ENCODE results near the gene RASGEF1C.

Gene RASGEF1C

GRCh38 chr5:180173875-180174586, 35.0 kb downstream of the RASGEF1C start:
- TF ChIP-seq TAF1 (IDR thresholded peaks at IDR 0.05; ENCODE audit: borderline replicate concordance, insufficient read depth, low read length), result no peak
- TF ChIP-seq REST (IDR thresholded peaks at IDR 0.05; ENCODE audit: insufficient read depth in 1 of 2, low read depth in 2 of 2, low read length in 2 of 2), result no peak
- TF ChIP-seq FOXP2 (optimal IDR thresholded peaks at IDR 0.05; ENCODE audit: borderline replicate concordance, extremely low read depth, extremely low read length, insufficient read depth), result no peak
- no peak for TF ChIP-seq POLR2AphosphoS5 (IDR thresholded peaks at IDR 0.05; ENCODE audit: low read depth, low read length)
- TF ChIP-seq SIN3A (IDR thresholded peaks at IDR 0.05; ENCODE audit: borderline replicate concordance, insufficient read depth, low read length), result no peak

- TF ChIP-seq FOXP2 (optimal IDR thresholded peaks at IDR 0.05; ENCODE audit: borderline replicate concordance, extremely low read depth, extremely low read length, insufficient read depth) (no peak), REST (IDR thresholded peaks at IDR 0.05; ENCODE audit: insufficient read depth in 1 of 2, low read depth in 2 of 2, low read length in 2 of 2) (no peak), SIN3A (IDR thresholded peaks at IDR 0.05; ENCODE audit: borderline replicate concordance, insufficient read depth, low read length) (no peak), POLR2AphosphoS5 (IDR thresholded peaks at IDR 0.05; ENCODE audit: low read depth, low read length) (no peak), TAF1 (IDR thresholded peaks at IDR 0.05; ENCODE audit: borderline replicate concordance, insufficient read depth, low read length) (no peak)
These were observed 35.8 kb downstream of the RASGEF1C start for GRCh38 chr5:180173198-180173544.

- TF ChIP-seq FOXP2 (optimal IDR thresholded peaks at IDR 0.05; ENCODE audit: borderline replicate concordance, extremely low read depth, extremely low read length, insufficient read depth) (no peak), REST (IDR thresholded peaks at IDR 0.05; ENCODE audit: insufficient read depth in 1 of 2, low read depth in 2 of 2, low read length in 2 of 2) (no peak)
These were observed 36.4 kb downstream of the RASGEF1C start for GRCh38 chr5:180172447-180173197.

DNA sequence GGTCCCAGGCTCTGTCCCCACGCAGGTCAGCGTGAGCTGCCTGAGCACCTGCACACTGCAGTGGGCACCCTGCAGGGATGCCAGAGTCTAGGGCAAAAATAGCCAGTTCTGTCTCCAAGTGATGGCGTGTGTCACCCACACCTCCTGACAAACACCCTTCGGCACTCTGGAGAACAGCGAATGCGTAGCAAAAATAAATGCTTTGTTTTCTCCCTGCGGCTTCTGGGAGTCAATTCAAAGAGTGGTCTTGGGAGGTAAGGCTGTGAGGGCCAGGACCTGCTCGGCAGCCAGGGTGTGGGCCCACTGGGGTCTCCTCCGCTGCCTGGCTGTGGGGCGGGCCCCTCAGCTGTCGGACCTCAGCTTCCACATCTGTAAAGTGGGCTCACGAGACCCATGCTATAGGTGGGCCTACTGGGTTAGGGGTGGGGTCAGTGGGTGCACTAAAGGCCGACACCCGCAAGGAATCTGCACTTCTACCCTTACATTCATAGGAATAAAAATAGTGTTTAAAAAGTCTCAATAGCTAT, 37.4 kb downstream of the RASGEF1C start:
- TF ChIP-seq SIN3A (IDR thresholded peaks at IDR 0.05; ENCODE audit: borderline replicate concordance, insufficient read depth, low read length), result no peak
- no peak for TF ChIP-seq REST (IDR thresholded peaks at IDR 0.05; ENCODE audit: insufficient read depth in 1 of 2, low read depth in 2 of 2, low read length in 2 of 2)
- TF ChIP-seq FOXP2 (optimal IDR thresholded peaks at IDR 0.05; ENCODE audit: borderline replicate concordance, extremely low read depth, extremely low read length, insufficient read depth), result no peak
- no peak for TF ChIP-seq TAF1 (IDR thresholded peaks at IDR 0.05; ENCODE audit: borderline replicate concordance, insufficient read depth, low read length)
- TF ChIP-seq POLR2AphosphoS5 (IDR thresholded peaks at IDR 0.05; ENCODE audit: low read depth, low read length), result no peak

Data from PFSK-1 (cell line).